SU-DHL-6 (cell line): ENCODE data around the gene SEC23B.

Experiments used
- H2AFZ ChIP-seq: fragments of 200-600 bp; sonication (generic); 2 replicates; pipeline ENCODE4 v1.6.1; 2014; ENCODE audit warnings: low read depth, mild to moderate bottlenecking, moderate library complexity, mixed read lengths, antibody characterized with exemption, low read length; ENCODE audit not compliant: severe bottlenecking
- H3F3A ChIP-seq: fragments of 200-600 bp; shearing (Covaris generic); 2 replicates; pipeline ENCODE4 v1.6.0; 2016; ENCODE audit warnings: antibody characterized with exemption, mild to moderate bottlenecking; ENCODE audit not compliant: insufficient read depth
- H3K27ac ChIP-seq: fragments of 200-600 bp; sonication (generic); 2 replicates; pipeline ENCODE4 v1.5.1; 2016; ENCODE audit warnings: low read depth, mild to moderate bottlenecking, low read length, moderate library complexity, mixed read lengths
- H3K27me3 ChIP-seq: fragments of 200-600 bp; sonication (generic), shearing (Covaris generic); 2 replicates; pipeline ENCODE4 v1.6.0; 2014; ENCODE audit warnings: mild to moderate bottlenecking, low read length
- H3K36me3 ChIP-seq: fragments of 200-600 bp; sonication (generic); 2 replicates; pipeline ENCODE4 v1.6.1; 2014; ENCODE audit warnings: mild to moderate bottlenecking, low read length, mixed read lengths
- H3K4me2 ChIP-seq: fragments of 300-600, 200-600 bp; shearing (Covaris generic), sonication (generic); 2 replicates; pipeline ENCODE4 v1.6.0; 2014; ENCODE audit warnings: low read length, low read depth, mild to moderate bottlenecking; ENCODE audit not compliant: poor library complexity, severe bottlenecking
- H3K4me3 ChIP-seq: fragments of 200-600 bp; sonication (generic); 2 replicates; pipeline ENCODE4 v1.5.1; 2014; ENCODE audit warnings: antibody characterized with exemption, low read length, mild to moderate bottlenecking, mixed read lengths; ENCODE audit not compliant: insufficient read depth, poor library complexity, severe bottlenecking
- H3K79me2 ChIP-seq: fragments of 200-600 bp; sonication (generic); 2 replicates; pipeline ENCODE4 v1.6.1; 2014; ENCODE audit warnings: mild to moderate bottlenecking, low read length, moderate library complexity; ENCODE audit not compliant: insufficient read depth
- H3K9ac ChIP-seq: fragments of 200-600 bp; sonication (generic); 2 replicates; pipeline ENCODE4 v1.7.0; 2014; ENCODE audit warnings: mild to moderate bottlenecking, low read length
- H3K9me2 ChIP-seq: fragments of 200-600 bp; sonication (generic); replicated peaks from 2 replicates; pipeline ENCODE4 v1.6.1; 2014; ENCODE audit warnings: low read length; ENCODE audit not compliant: insufficient read depth
- H3K9me3 ChIP-seq: fragments of 200-600 bp; sonication (generic); 2 replicates; pipeline ENCODE4 v1.6.1; 2014; ENCODE audit warnings: low read length, mixed read lengths; ENCODE audit not compliant: insufficient read depth
- H4K20me1 ChIP-seq: fragments of 200-600 bp; sonication (generic); 2 replicates; pipeline ENCODE4 v1.6.1; 2014; ENCODE audit warnings: low read depth, mild to moderate bottlenecking, antibody characterized with exemption, low read length, moderate library complexity, mixed read lengths
- CTCF ChIP-seq: fragments of 200-600 bp; sonication (generic); IDR thresholded peaks from one replicate; pipeline ENCODE4 v1.5.1; 2017; ENCODE audit warnings: antibody characterized with exemption, mild to moderate bottlenecking, low read length, moderate library complexity; ENCODE audit not compliant: insufficient read depth, poor library complexity, severe bottlenecking
- EZH2phosphoT487 ChIP-seq: fragments of 200-600 bp; sonication (generic), shearing (Covaris generic); conservative IDR thresholded peaks from 2 replicates; pipeline ENCODE4 v1.6.1; 2018; ENCODE audit warnings: mild to moderate bottlenecking, antibody characterized with exemption, low read length, moderate library complexity, mixed read lengths

SEC23B gene

GRCh38 chr20:18529041-18529440 is 21.3 kb downstream of the SEC23B start:
- no peak for TF ChIP-seq EZH2phosphoT487
- no peak for TF ChIP-seq CTCF
- Histone ChIP-seq H2AFZ (no peak overlapping the region), H3K27ac (no peak overlapping the region), H3K79me2 (no peaks in the 10 kb centered on the region), H3K9me2 (no peaks in the 10 kb centered on the region), H3K36me3 (peaks cover 24% of the 10 kb centered on the region), H3K9me3 (no peaks in the 10 kb centered on the region), H4K20me1 (no peaks in the 10 kb centered on the region), H3K4me3 (no peak overlapping the region), H3K4me2 (no peak overlapping the region), H3K9ac (no peak overlapping the region), H3F3A (no peaks in the 10 kb centered on the region), H3K27me3 (no peaks in the 10 kb centered on the region)

GRCh38 chr20:18532626-18533025 is 24.9 kb downstream of the SEC23B start:
- no peaks in the 10 kb centered on the region for H3F3A ChIP-seq
- H3K9ac ChIP-seq = no peak overlapping the region
- no peaks in the 10 kb centered on the region for H4K20me1 ChIP-seq
- TF ChIP-seq EZH2phosphoT487 (no peak), CTCF (no peak)
- no peak overlapping the region for H2AFZ ChIP-seq
- H3K27me3 ChIP-seq = no peaks in the 10 kb centered on the region
- no peak overlapping the region for H3K4me3 ChIP-seq
- H3K4me2 ChIP-seq = no peak overlapping the region
- peaks cover 27% of the 10 kb centered on the region for H3K36me3 ChIP-seq
- no peak overlapping the region for H3K27ac ChIP-seq
- no peaks in the 10 kb centered on the region for H3K9me2 ChIP-seq
- H3K79me2 ChIP-seq = no peaks in the 10 kb centered on the region
- H3K9me3 ChIP-seq = no peaks in the 10 kb centered on the region

GRCh38 chr20:18533491-18533890 is 25.8 kb downstream of the SEC23B start:
- Histone ChIP-seq H3K9ac (no peak overlapping the region), H3K79me2 (no peaks in the 10 kb centered on the region), H3K4me3 (no peak overlapping the region), H3K4me2 (no peak overlapping the region), H3K36me3 (peaks cover 27% of the 10 kb centered on the region), H3K27me3 (no peaks in the 10 kb centered on the region), H4K20me1 (no peaks in the 10 kb centered on the region), H3K9me2 (no peaks in the 10 kb centered on the region), H3K9me3 (no peaks in the 10 kb centered on the region), H2AFZ (no peak overlapping the region), H3K27ac (no peak overlapping the region), H3F3A (no peaks in the 10 kb centered on the region)
- TF ChIP-seq CTCF = no peak
- no peak for TF ChIP-seq EZH2phosphoT487
